Hematopoietic multipotent progenitor cell treated with erythropoietin and hydrocortisone succinate and interleukin-3 and kit ligand, for 17 days (in vitro differentiated cells): Measurements from ENCODE around the gene NR6A1.
A peak's percentile ranks its signal among the peaks of the same experiment; 100 is the strongest.

Source experiments
- DNase-seq: peaks from one replicate; pipeline ENCODE4 v3.0.0-alpha.2; 2015; ENCODE audit warnings: low spot score

Gene NR6A1

DNA sequence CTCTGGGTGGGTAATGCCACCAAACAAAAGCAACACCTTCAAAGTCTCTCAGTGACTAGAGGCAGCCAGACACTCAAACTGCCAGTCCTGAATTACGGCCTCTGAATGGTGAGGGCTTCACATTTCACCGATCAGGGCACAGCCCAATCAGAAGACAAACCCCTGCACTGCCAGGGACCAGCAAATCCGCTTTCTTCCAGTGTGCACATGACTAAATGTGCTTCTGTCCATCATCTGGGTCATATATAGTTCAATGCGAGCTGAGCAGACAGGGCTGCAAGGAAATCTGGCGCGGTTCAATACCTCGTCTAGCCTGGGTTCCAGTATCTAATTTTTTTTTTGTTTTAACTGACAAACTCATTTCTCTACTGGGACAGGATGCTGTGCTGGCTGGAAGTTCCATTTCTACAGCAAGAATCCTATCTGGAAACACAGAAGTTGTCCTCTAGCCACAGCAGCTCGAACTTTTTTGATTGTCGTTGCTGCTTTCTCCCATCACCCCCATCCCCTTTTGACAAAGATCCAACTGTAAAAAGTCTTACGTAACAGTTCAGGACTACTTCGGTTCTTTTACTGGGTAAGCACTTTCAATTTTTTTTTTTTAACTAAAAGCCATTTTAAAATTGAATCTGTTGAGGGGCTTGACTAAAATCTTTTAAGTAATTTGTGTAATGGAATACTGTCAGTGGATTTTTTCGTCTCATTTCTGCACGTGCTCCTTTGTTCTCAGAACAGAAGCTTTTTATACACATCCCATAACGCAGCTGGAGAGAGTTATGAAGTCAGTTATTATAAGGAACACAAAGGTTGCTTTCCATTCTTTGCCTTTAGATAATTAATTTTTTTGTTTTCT is 112.7 kb downstream of the NR6A1 start:
- DNase-seq: no peak

- DNase-seq: no peak
Measured at GRCh38 chr9:124657516-124657915, 113.6 kb downstream of the NR6A1 start.

GRCh38 chr9:124654431-124654830 is 116.7 kb downstream of the NR6A1 start:
- no peak for DNase-seq

DNA sequence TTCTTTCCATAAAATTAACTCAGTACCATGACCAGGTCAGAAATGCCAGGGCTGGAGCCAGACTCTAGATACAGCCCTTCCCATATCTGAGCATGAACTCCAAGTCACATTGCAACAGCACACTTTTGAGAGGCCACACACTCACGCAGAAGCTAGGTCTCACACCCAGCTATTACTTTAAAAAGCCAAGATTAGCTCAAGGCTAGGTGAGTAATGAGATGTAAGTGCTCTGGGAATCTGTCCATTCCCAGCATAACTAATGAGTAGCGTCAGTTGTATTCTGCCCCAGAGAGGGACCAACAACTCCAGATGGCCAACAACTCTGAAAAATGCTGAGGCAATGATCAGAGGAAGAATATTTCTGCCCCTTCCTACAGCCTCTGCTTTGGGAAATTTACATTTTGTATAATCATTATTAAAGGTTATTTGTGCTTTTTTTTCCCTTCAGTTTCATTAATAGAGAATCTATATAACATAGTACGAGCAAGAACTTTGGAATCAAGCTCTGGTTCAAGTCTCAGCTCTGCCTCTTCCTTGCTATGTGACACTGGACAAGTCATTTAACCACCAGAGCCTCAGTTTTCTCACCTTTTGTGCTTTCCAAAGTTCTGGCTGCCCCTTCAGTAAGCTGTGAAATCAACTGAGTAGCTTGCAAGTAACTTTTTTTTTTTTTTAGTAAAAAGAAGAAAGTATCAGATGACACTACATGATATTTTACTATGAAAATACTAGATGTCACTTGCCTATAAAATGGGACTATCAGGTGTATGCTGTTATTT is 118.3 kb downstream of the NR6A1 start:
- no peak for DNase-seq

DNA sequence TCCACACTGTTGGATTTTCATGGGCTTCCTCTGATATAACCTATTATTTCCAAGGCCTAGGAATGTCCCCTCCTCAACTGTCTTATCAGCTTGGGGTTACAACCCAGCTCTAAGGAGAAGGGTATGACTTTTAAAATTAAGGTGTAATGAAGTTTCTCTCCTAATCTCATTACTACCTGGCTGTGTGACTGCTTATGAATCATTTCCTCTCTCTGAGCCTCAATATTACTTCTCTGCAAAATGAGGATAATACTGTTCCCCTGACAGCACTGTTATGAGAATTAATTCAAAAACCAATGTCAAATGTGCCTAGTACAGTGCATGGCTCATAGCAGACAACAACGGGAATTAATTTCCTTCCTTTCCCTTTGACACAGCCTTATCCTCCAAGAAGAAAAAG is 118.9 kb downstream of the NR6A1 start:
- no peak for DNase-seq

DNA sequence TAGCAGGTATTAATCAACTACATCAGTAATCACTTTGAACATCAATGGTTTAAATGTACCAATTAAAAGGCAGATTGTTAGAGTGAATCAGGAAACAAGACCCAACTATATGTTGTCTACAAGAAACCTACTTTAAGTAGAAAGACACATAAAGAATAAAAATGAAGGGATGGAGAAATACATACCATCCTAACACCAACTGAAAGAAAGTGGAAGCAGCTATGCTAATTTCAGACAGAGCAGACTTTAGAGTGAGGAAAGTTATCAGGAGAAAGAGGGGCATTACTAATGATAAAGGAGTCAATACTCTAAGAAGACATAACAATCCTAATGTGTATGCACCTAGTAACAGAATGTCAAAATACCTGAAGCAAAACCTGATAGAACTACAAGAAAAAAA is 125.8 kb downstream of the NR6A1 start:
- DNase-seq: no peak

DNA sequence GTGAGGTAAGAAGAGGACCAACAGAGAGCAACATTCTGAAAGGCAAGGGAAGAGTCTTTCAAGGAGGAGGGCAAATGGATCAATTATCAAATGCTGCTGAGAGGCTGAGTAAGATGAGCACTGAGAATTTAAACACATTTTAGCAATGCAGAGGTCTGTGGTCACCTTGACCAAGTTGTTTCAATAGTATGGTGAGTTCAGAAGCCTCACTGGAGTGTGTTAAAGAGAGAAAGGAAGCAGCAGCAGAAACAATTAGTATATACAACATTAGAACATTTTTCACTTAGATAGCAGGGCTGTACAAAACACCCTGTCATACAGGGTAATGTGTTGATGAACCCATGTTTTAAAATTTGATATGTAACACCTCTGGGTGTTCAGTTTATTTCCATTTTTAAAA is 131.5 kb downstream of the NR6A1 start:
- DNase-seq: no peak

GRCh38 chr9:124635285-124635684 is 135.8 kb downstream of the NR6A1 start:
- DNase-seq: no peak

DNA sequence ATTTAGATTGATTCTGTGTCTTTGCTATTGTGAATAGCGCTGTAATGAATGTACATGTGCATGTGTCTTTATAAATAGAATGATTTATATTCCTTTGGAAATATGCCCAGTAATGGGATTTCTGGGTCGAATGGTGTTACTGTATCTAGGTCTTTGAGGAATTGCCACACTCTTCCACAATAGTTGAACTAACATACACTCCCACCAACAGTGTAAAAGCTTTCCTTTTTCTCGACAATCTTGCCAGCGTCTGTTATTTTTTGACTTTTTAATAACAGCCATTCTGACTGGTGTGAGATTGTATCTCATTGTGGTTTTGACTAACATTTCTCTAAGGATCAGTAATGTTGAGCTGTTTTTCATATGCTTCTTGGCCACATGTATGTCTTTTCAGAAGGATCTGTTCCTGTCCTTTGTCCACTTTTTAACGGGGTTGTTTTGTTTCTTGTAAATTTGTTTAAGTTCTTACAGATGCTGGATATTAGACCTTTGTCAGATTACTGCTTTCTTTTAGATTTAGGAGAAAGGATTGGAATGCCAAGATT is 139.0 kb downstream of the NR6A1 start:
- DNase-seq: no peak

GRCh38 chr9:124631326-124631725 is 139.8 kb downstream of the NR6A1 start:
- DNase-seq: no peak

DNA sequence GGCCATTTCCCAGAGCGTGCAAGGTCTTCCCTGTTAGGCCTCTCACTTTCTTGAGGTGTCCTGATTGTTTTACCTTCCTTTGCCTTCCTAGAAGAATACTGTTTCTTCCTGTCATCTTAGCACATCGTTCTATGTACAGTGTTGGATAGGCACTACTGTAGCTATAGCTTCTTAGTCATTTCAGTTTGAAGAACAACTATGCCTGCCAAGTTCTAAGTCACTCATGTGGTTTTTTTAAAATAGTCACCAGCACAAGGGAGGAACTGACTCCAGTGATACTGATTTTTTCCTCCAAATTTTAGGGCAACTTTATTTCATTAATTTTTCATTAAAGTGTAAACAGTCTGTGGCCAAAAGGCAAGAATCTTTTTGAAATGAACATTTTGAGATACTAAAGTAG is 141.5 kb downstream of the NR6A1 start:
- no peak for DNase-seq

DNA sequence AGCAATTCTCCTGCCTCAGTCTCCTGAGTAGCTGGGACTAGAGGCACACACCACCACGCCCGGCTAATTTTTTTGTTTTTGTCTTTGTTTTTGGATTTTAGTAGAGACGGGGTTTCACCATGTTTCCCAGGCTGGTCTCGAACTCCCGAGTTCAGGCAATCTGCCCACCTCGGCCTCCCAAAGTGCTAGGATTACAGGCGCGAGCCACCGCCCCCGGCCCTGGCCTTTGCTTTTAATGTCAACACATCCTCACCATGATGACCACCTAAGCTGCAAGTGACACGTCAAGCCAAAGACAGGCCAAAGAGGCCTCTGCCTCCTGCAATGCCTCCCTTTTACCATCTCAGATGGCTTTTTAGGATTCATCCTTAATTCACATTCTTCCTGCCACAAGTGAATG is 142.4 kb downstream of the NR6A1 start:
- DNase-seq: no peak

GRCh38 chr9:124626276-124626675 is 144.8 kb downstream of the NR6A1 start:
- no peak for DNase-seq

DNA sequence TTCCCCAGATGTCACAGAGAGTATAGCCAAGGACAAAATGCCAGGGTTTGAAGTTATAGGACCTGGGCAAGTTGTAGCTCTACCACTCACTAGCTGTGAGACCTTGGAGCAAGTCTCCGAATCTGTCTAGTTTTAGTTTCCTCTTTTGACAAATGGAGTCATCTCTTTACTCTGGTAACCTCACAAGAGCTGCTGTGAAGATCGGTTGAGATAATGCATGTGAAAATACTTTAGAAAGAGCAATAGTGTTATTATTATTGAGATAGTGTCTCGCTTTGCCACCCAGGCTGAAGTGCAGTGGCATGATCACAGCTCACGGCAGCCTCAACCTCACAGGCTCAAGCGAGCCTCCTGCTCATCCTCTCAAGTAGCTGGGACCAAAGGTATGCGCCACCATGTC is 146.0 kb downstream of the NR6A1 start:
- no peak for DNase-seq

- no peak for DNase-seq
Measured at GRCh38 chr9:124624735-124624992, 146.4 kb downstream of the NR6A1 start.

DNA sequence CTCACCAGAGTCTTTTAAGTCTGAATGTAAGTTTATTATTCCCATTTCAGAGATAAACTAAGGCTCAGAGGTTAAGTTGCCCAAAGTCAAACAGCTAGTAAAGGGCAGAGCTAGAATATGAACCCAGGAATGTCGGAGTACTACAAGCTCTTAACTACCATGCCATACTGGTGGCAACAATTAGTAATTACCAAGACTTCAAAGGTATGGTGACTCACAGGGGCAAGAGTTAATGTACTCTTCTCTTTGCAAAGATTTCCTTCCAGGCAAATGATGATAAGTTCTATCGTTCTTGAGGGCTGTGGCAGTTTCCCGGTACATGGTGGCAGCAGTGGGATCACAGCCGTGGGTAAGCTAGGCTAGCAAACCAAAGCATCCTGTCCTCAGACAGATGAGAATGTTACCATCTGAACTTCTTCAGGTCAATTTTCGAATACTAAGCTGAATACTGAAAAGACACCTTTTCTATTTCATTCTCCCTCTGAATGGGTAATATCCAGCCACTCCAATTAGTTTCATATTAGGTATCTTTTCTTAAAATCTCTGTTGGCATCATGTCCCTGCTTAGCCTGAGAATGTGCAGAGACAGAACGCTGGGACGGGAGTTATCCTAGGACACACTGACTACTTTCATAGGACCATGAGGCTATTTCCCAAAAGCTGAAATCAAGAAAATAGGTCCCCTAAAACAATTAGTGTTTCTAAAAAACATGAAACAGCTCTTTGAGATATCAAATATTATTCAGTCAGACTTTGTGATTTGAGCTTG is 147.0 kb downstream of the NR6A1 start:
- no peak for DNase-seq

DNA sequence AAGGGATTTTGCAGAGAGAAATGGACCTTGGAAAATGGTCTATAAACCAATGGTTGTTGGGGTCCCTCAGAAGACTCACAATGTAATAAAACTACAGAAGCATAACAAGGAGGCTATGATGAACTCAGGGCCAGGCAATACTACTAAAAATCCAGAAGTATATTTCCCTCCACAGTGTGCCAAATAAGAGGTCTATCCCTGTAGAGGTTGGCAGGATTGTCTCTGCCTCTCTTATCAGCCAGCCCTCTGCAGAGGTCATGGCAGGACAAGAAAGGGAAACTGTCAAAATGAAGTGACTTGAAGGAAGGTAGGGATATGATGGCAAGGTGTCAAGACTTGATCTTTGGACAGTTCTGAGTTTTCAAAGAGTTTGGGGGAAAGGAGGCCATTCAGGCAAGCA is 148.2 kb downstream of the NR6A1 start:
- DNase-seq: no peak

DNA sequence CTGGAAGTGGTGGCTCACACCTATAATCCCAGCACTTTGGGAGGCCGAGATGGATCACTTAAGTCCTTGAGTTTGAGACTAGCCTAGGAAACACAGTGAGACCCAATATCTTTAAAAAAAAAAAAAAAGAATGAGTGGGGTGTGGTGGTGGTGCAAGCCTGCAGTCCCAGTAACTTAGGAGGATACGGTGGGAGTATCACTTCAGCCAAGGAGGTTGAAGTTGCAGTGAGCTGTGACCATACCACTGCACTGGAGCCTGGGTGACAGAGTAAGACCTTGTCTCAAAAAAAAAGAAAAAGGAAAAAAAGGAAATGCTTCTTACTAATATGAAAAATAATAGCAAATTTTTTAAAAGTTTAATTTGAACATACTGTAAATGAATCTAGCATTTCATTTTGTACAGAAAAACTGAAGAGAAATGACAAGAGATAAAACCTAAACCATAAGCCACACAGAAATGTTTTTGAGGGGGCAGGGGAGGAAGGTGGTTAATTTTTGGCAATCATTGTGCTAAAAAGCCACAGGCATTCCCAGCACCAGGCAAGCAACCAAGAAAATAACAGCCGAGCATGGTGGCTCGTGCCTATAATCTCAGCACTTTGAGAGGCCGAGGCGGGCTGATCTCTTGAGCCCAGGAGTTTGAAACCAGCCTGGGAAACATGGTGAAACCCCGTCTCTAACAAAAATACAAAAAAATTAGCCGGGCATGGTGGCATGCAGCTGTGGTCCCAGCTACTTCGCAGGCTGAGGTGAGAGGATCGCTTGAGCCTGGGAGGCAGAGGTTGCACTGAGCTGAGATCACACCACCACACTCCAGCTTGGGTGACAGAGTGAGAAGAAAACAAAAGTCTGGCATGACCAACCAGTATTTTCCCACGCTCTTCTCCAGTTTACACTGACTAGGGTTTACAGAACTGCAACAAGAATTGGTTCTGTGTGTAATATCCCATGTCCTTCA is 149.5 kb downstream of the NR6A1 start:
- no peak for DNase-seq

- no peak for DNase-seq
Measured at GRCh38 chr9:124618476-124618875, 152.6 kb downstream of the NR6A1 start.

- DNase-seq: peak; percentile 61
Measured at GRCh38 chr9:124617477-124618141, 153.5 kb downstream of the NR6A1 start.

DNA sequence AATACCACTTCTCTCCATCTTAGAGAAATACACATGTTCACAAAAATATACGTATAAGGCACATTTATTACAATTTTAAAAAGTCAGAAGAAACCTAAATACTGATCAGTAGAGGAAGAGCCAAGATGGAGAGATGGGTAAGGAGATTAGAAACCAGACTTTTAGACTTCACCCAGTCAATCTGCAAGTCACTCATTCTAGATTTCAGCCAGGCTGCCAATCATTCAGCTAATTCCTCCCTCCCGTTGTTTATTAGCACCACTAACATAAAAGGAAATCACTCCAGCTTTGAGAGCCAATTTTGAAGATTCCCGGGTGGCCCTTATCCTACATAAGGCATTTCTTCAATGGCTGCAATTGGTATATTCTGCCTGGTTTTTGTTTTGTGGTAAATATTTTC is 154.2 kb downstream of the NR6A1 start:
- DNase-seq: no peak
